IMR-90 (cell line): ENCODE measurements around the gene THADA. TPM values are rescaled to one million over a fixed set of nuclear protein-coding genes. Genes with fewer than 3 reads are reported as not detected.

Source experiments
- ATAC-seq: fragments of 200-7000 bp; cut with Tn5 transposase; 2 replicates; pipeline ENCODE4 v1.9.1; 2020; ENCODE audit warnings: low read depth, mild to moderate bottlenecking, moderate library complexity
- BruUV-seq: library from RNA; stranded (reverse); fragments of 400-500 nt; replicated peaks from 2 replicates; lab custom pipeline; 2021; lab: Mats Ljungman, UMichigan
- CTCF ChIA-PET: fragments of 300-600 bp; formaldehyde crosslinking; extraction: SDS; loops from one replicate; lab custom pipeline; 2021; ENCODE audit warnings: antibody characterized with exemption; lab: Yijun Ruan, JAX
- POLR2A ChIA-PET: fragments of 300-600 bp; sonication (Branson Sonifier 250); formaldehyde crosslinking; loops from one replicate; lab custom pipeline; 2022; ENCODE audit warnings: antibody characterized with exemption; ENCODE audit not compliant: unreplicated experiment; lab: Charles Lee
- DNase-seq: peaks from one replicate; pipeline ENCODE4 v3.0.0; 2013
- H2AFZ ChIP-seq: replicated peaks from 2 replicates; pipeline ENCODE3; 2013; ENCODE audit warnings: low read length, mild to moderate bottlenecking; ENCODE audit not compliant: poor library complexity
- H2AK5ac ChIP-seq: 2 replicates; pipeline ENCODE4 v1.6.1; 2013; ENCODE audit warnings: low read depth, low read length, inconsistent platforms
- H2AK9ac ChIP-seq: replicated peaks from 2 replicates; pipeline ENCODE3; 2013; ENCODE audit warnings: mild to moderate bottlenecking, low read depth, low read length, moderate library complexity; ENCODE audit not compliant: poor library complexity
- H2BK120ac ChIP-seq: 2 replicates; pipeline ENCODE4 v1.6.1; 2013; ENCODE audit warnings: low read depth, low read length, inconsistent platforms
- H2BK15ac ChIP-seq: 3 replicates; pipeline ENCODE4 v1.6.1; 2013; ENCODE audit warnings: low read depth, low read length, inconsistent platforms
- H2BK20ac ChIP-seq: 2 replicates; pipeline ENCODE4 v1.6.1; 2013; ENCODE audit warnings: low read depth, mild to moderate bottlenecking, inconsistent platforms, low read length, moderate library complexity
- H2BK5ac ChIP-seq: 2 replicates; pipeline ENCODE4 v1.6.1; 2013; ENCODE audit warnings: mild to moderate bottlenecking, low read depth, low read length, inconsistent platforms; ENCODE audit not compliant: poor library complexity, severe bottlenecking
- H3K14ac ChIP-seq: replicated peaks from 2 replicates; pipeline ENCODE4 v1.6.1; 2013; ENCODE audit warnings: low read depth, low read length, inconsistent platforms
- H3K18ac ChIP-seq: 2 replicates; pipeline ENCODE4 v1.6.1; 2013; ENCODE audit warnings: low read depth, low read length, control low read depth
- H3K23ac ChIP-seq: 2 replicates; pipeline ENCODE4 v1.6.1; 2013; ENCODE audit warnings: low read depth, low read length, inconsistent platforms
- H3K27ac ChIP-seq: 2 replicates; pipeline ENCODE4 v1.5.1; 2013; ENCODE audit warnings: mild to moderate bottlenecking, control low read depth, low read length; ENCODE audit not compliant: insufficient read depth
- H3K27me3 ChIP-seq: 2 replicates; pipeline ENCODE4 v1.6.1; 2013; ENCODE audit warnings: low read length; ENCODE audit not compliant: control insufficient read depth, insufficient read depth
- H3K36me3 ChIP-seq: 2 replicates; pipeline ENCODE4 v1.6.1; 2013; ENCODE audit warnings: low read length, mixed read lengths; ENCODE audit not compliant: control insufficient read depth, insufficient read depth
- H3K4ac ChIP-seq: 2 replicates; pipeline ENCODE4 v1.6.1; 2013; ENCODE audit warnings: low read depth, low read length, inconsistent platforms
- H3K4me1 ChIP-seq: 2 replicates; pipeline ENCODE4 v1.6.1; 2013; ENCODE audit warnings: low read length, mixed read lengths; ENCODE audit not compliant: control insufficient read depth, insufficient read depth
- H3K4me2 ChIP-seq: 2 replicates; pipeline ENCODE4 v1.6.1; 2013; ENCODE audit warnings: low read depth, mild to moderate bottlenecking, control low read depth, low read length, moderate library complexity
- H3K4me3 ChIP-seq: 2 replicates; pipeline ENCODE4 v1.5.1; 2013; ENCODE audit warnings: low read depth, mild to moderate bottlenecking, control low read depth, low read length, moderate library complexity; ENCODE audit not compliant: insufficient read depth
- H3K56ac ChIP-seq: 2 replicates; pipeline ENCODE4 v1.6.1; 2013; ENCODE audit warnings: low read length, inconsistent platforms; ENCODE audit not compliant: insufficient read depth; ENCODE audit errors: extremely low read depth
- H3K79me1 ChIP-seq, 2 experiments: 2 replicates each; pipeline ENCODE4 v1.6.1; 2013; ENCODE audit warnings: low read length in 2 of 2, inconsistent platforms in 1 of 2, low read depth in 1 of 2
- H3K9ac ChIP-seq: 2 replicates; pipeline ENCODE4 v1.6.1; 2013; ENCODE audit warnings: low read depth, low read length, control low read depth
- H3K9me1 ChIP-seq: 2 replicates; pipeline ENCODE4 v1.6.1; 2013; ENCODE audit warnings: low read length, inconsistent platforms; ENCODE audit not compliant: insufficient read depth
- H3K9me3 ChIP-seq: 2 replicates; pipeline ENCODE4 v1.6.1; 2013; ENCODE audit warnings: low read length; ENCODE audit not compliant: control insufficient read depth, insufficient read depth
- H4K20me1 ChIP-seq: 2 replicates; pipeline ENCODE4 v1.6.1; 2013; ENCODE audit warnings: low read length, inconsistent platforms; ENCODE audit not compliant: insufficient read depth
- H4K5ac ChIP-seq: 2 replicates; pipeline ENCODE4 v1.6.1; 2013; ENCODE audit warnings: mild to moderate bottlenecking, low read depth, low read length, control low read depth
- H4K8ac ChIP-seq, 2 experiments: 2 replicates each; pipeline ENCODE4 v1.6.1; 2013; ENCODE audit warnings: low read depth in 2 of 2, low read length in 2 of 2, control low read depth in 1 of 2, inconsistent platforms in 1 of 2
- H4K91ac ChIP-seq: 2 replicates; pipeline ENCODE4 v1.6.1; 2013; ENCODE audit warnings: low read depth, low read length, inconsistent platforms; ENCODE audit not compliant: insufficient read depth
- BHLHE40 ChIP-seq: fragments of 150-350 bp; IDR thresholded peaks from 2 replicates; pipeline ENCODE4 v1.6.1; 2016; ENCODE audit warnings: mild to moderate bottlenecking, low read depth, low read length
- CEBPB ChIP-seq: IDR thresholded peaks from 2 replicates; pipeline ENCODE4 v1.6.1; 2012; ENCODE audit warnings: low read depth, low read length, improper control_type of control experiment
- FOS ChIP-seq: fragments of 150-350 bp; IDR thresholded peaks from 2 replicates; pipeline ENCODE4 v1.6.1; 2016; ENCODE audit warnings: low read depth, low read length
- MAZ ChIP-seq: IDR thresholded peaks from 2 replicates; pipeline ENCODE4 v1.6.1; 2012; ENCODE audit warnings: low read depth, mild to moderate bottlenecking, low read length, improper control_type of control experiment, moderate library complexity, borderline replicate concordance
- NFE2L2 ChIP-seq: fragments of 150-350 bp; IDR thresholded peaks from 2 replicates; pipeline ENCODE4 v1.6.1; 2016; ENCODE audit warnings: low read depth, mild to moderate bottlenecking, low read length
- POLR2A ChIP-seq: IDR thresholded peaks from 2 replicates; pipeline ENCODE4 v1.6.1; 2012; ENCODE audit warnings: mild to moderate bottlenecking, low read depth, low read length
- RCOR1 ChIP-seq: IDR thresholded peaks from 2 replicates; pipeline ENCODE4 v1.6.1; 2012; ENCODE audit warnings: mild to moderate bottlenecking, low read length, improper control_type of control experiment; ENCODE audit not compliant: insufficient replicate concordance
- RFX5 ChIP-seq: IDR thresholded peaks from 2 replicates; pipeline ENCODE4 v1.8.0; 2012; ENCODE audit warnings: low read depth, mild to moderate bottlenecking, low read length, moderate library complexity
- SMC3 ChIP-seq: fragments of 150-350 bp; IDR thresholded peaks from 2 replicates; pipeline ENCODE4 v1.6.1; 2016; ENCODE audit warnings: low read depth, mild to moderate bottlenecking, antibody characterized with exemption, low read length, moderate library complexity
- WGBS, 2 experiments: methylation state at CpG; one replicate each; pipeline versions ENCODE4 v1.1.5 to v1.1.7; 2013; ENCODE audit warnings: missing lambda C conversion rate in 2 of 2; ENCODE audit not compliant: insufficient read length in 1 of 2; ENCODE audit errors: extremely low coverage in 2 of 2; 5-methylcytosine and 5-hydroxymethylcytosine counted together
- dilution Hi-C: fragments of 300-500 bp; cut with HindIII; formaldehyde crosslinking; loops from one replicate; pipeline ENCODE4 v1.14.3; 2018; ENCODE audit warnings: low sequenced_read_pairs; ENCODE audit not compliant: unreplicated experiment
- in situ Hi-C: fragments of 300-500 bp; cut with MboI; formaldehyde crosslinking; loops from 3 replicates; pipeline ENCODE4 v1.14.3; 2019; ENCODE audit warnings: low sequenced_read_pairs, inconsistent platforms, mixed read lengths
- intact Hi-C: fragments of 100-400 bp; cut with micrococcal nuclease; formaldehyde crosslinking; loops from 2 replicates; pipeline ENCODE4 v1.10.0; 2022
- polyA plus RNA-seq, 3 experiments: library from polyadenylated mRNA; depleted of rRNA; stranded (reverse); fragments of >200 nt; gene quantifications; 2 replicates each; pipeline ENCODE4 v1.2.3, GENCODE V29; 2012; ENCODE audit warnings: low replicate concordance in 1 of 3
- total RNA-seq: library from RNA; depleted of rRNA; stranded (reverse); fragments of >200 nt; gene quantifications from 2 replicates; pipeline ENCODE4 v1.2.3, GENCODE V29; 2012
- TF ChIP-seq, protein P1 (sequence below): conservative IDR thresholded peaks from 2 replicates; pipeline ENCODE4 v1.5.1; 2012; ENCODE audit warnings: mild to moderate bottlenecking, low read depth, low read length, improper control_type of control experiment
- TF ChIP-seq, protein P2 (sequence below): fragments of 150-350 bp; IDR thresholded peaks from 2 replicates; pipeline ENCODE4 v1.6.1; 2016; ENCODE audit warnings: low read depth, mild to moderate bottlenecking, low read length, moderate library complexity, borderline replicate concordance

THADA gene
- total and polyA plus RNA-seq, 2 of the 4 experiments (the other 2 are of a cell fraction), result 10.5 to 21.3 TPM

DNA sequence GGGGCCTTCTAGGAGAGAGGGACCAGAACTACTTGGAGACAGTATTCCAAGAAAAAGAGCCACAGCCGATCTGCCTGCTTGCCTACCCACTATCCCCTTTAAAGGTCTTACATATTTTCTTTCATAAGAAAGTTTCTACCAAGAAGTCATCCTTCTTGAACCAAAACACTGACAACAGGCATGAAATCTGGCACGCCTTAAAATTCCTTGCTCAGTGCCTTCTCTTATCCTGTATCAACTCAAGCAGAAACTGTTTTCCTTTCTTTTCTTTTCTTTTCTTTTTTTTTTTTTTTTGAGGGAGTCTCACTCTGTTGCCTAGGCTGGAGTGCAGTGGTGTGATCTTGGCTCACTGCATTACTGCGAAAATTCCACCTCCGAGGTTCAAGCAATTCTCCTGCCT, 321.1 kb downstream of the THADA start:
- Histone ChIP-seq H4K91ac (no peak overlapping the region), H2AK5ac (no peak overlapping the region), H2AFZ (no peak overlapping the region), H3K4me1 (peaks cover 19% of the 10 kb centered on the region), H3K79me1 (no peaks in the 10 kb centered on the region), H3K27me3 (no peaks in the 10 kb centered on the region), H2BK5ac (no peak overlapping the region), H3K18ac (no peak overlapping the region), H3K9ac (no peak overlapping the region), H2BK20ac (no peak overlapping the region), H3K27ac (no peak overlapping the region), H3K9me3 (no peaks in the 10 kb centered on the region), H2BK120ac (no peak overlapping the region), H3K4me2 (no peak overlapping the region), H3K36me3 (no peaks in the 10 kb centered on the region), H3K9me1 (peaks cover 9% of the 10 kb centered on the region; the same call in 1 of the 2 replicates), H3K14ac (no peak overlapping the region), H3K56ac (no peak overlapping the region), H4K5ac (no peak overlapping the region), H3K4ac (no peak overlapping the region), H2BK15ac (no peak overlapping the region), H3K23ac (no peak overlapping the region), H2AK9ac (no peak overlapping the region), H4K8ac (no peak overlapping the region), H3K4me3 (no peak overlapping the region), H4K20me1 (0 out of 2 replicates have a peak, but pooled peaks cover 3% of the 10 kb centered on the region)
- in situ Hi-C loops (no loop called here), dilution Hi-C loops (no loop called here), intact Hi-C loops (loop anchor here (2.0 kb wide), 1 partner anchor 14 kb away; no protein-coding TSS in a partner anchor)
- no peak for ATAC-seq
- TF ChIP-seq POLR2A (no peak), FOS (no peak), MAZ (no peak), SMC3 (no peak), RCOR1 (no peak), NFE2L2 (no peak), BHLHE40 (no peak), CEBPB (no peak), RFX5 (no peak)
- TF ChIP-seq, protein P1, sequence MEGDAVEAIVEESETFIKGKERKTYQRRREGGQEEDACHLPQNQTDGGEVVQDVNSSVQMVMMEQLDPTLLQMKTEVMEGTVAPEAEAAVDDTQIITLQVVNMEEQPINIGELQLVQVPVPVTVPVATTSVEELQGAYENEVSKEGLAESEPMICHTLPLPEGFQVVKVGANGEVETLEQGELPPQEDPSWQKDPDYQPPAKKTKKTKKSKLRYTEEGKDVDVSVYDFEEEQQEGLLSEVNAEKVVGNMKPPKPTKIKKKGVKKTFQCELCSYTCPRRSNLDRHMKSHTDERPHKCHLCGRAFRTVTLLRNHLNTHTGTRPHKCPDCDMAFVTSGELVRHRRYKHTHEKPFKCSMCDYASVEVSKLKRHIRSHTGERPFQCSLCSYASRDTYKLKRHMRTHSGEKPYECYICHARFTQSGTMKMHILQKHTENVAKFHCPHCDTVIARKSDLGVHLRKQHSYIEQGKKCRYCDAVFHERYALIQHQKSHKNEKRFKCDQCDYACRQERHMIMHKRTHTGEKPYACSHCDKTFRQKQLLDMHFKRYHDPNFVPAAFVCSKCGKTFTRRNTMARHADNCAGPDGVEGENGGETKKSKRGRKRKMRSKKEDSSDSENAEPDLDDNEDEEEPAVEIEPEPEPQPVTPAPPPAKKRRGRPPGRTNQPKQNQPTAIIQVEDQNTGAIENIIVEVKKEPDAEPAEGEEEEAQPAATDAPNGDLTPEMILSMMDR, result no peak
- TF ChIP-seq, protein P2, sequence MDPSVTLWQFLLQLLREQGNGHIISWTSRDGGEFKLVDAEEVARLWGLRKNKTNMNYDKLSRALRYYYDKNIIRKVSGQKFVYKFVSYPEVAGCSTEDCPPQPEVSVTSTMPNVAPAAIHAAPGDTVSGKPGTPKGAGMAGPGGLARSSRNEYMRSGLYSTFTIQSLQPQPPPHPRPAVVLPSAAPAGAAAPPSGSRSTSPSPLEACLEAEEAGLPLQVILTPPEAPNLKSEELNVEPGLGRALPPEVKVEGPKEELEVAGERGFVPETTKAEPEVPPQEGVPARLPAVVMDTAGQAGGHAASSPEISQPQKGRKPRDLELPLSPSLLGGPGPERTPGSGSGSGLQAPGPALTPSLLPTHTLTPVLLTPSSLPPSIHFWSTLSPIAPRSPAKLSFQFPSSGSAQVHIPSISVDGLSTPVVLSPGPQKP, result no peak
- CTCF ChIA-PET, result no interaction called here
- BruUV-seq, result no TSS peak
- DNase-seq, result no peak
- POLR2A ChIA-PET, result no interaction called here
- no CpG with 5 or more reads among the region's 4 CpGs for WGBS, 2 experiments
